A549 (cell line): ENCODE measurements around the gene TAF15. TPM values are rescaled to one million over a fixed set of nuclear protein-coding genes. Genes with fewer than 3 reads are reported as not detected.

ENCODE experiments used
- ATAC-seq, 2 experiments: fragments of 200-7000 bp in 1 of 2; fragments of >200 bp in 1 of 2; cut with Nextera tagmentation in 1 of 2; cut with Tn5 transposase in 1 of 2; 3 replicates each; pipeline versions ENCODE4 v1.8.0 to v1.9.1; 2018 to 2020; ENCODE audit warnings: mild to moderate bottlenecking in 1 of 2, moderate library complexity in 1 of 2
- CTCF ChIA-PET: fragments of 300-600 bp; sonication (Branson Sonifier 250); formaldehyde crosslinking; extraction: SDS; loops from one replicate; lab custom pipeline; 2021; ENCODE audit warnings: antibody characterized with exemption, inconsistent platforms; lab: Yijun Ruan, JAX
- POLR2A ChIA-PET: fragments of 350-600 bp; formaldehyde crosslinking; extraction: SDS; loops from one replicate; lab custom pipeline; 2021; ENCODE audit warnings: antibody characterized with exemption, inconsistent platforms; lab: Yijun Ruan, JAX
- DNase-seq, 2 experiments: peaks; one replicate each; pipeline versions ENCODE4 v3.0.0 to v3.0.0-alpha.2; 2011 to 2016; ENCODE audit warnings: low read depth in 1 of 2, low spot score in 1 of 2
- FAIRE-seq: peaks from 2 replicates; lab custom pipeline; 2011; peaks lifted over from hg19 to GRCh38; lab: Jason Lieb, UNC
- H3K27ac ChIP-seq, 2 experiments: fragments of >200 bp; sonication (Bioruptor Twin); formaldehyde crosslinking; 3 replicates each; pipeline ENCODE4 v1.5.1; 2016 to 2017
- H3K4me1 ChIP-seq: fragments of >200 bp; sonication (Bioruptor Twin); formaldehyde crosslinking; 3 replicates; pipeline ENCODE4 v1.6.1; 2016
- H3K4me2 ChIP-seq: fragments of >200 bp; sonication (Bioruptor Twin); formaldehyde crosslinking; 3 replicates; pipeline ENCODE4 v1.6.1; 2016
- H3K4me3 ChIP-seq: fragments of >200 bp; sonication (Bioruptor Twin); formaldehyde crosslinking; 3 replicates; pipeline ENCODE4 v1.5.1; 2016
- H3K9me3 ChIP-seq: fragments of >200 bp; sonication (Bioruptor Twin); formaldehyde crosslinking; 3 replicates; pipeline ENCODE4 v1.6.1; 2016
- BCL3 ChIP-seq: fragments of >200 bp; sonication (Bioruptor Twin); formaldehyde crosslinking; IDR thresholded peaks from 3 replicates; pipeline ENCODE4 v1.6.1; 2016
- BHLHE40 ChIP-seq: IDR thresholded peaks from 2 replicates; pipeline ENCODE4 v1.6.1; 2012; ENCODE audit warnings: low read depth, low read length, inconsistent platforms
- CEBPB ChIP-seq, 2 experiments: fragments of >200 bp in 1 of 2; sonication (Bioruptor Twin) in 1 of 2; formaldehyde crosslinking in 1 of 2; IDR thresholded peaks; 2 replicates each; pipeline ENCODE4 v1.6.1; 2012 to 2016
- CHD2 ChIP-seq: fragments of 150-350 bp; IDR thresholded peaks from 2 replicates; pipeline ENCODE4 v1.6.1; 2014; ENCODE audit warnings: low read length; ENCODE audit not compliant: partially characterized antibody
- CTCF ChIP-seq: fragments of >200 bp; sonication (Bioruptor Twin); formaldehyde crosslinking; IDR thresholded peaks from 3 replicates; pipeline ENCODE4 v1.5.1; 2016
- EP300 ChIP-seq, 2 experiments: fragments of >200 bp; sonication (Bioruptor Twin); formaldehyde crosslinking; IDR thresholded peaks; 2 replicates in 1 of 2; 3 replicates in 1 of 2; pipeline ENCODE4 v1.6.1; 2016 to 2017
- FOSB ChIP-seq: fragments of 250-450 bp; sonication (Bioruptor Pico); IDR thresholded peaks from 2 replicates; pipeline ENCODE4 v1.5.0; 2020; ENCODE audit warnings: mild to moderate bottlenecking, moderate library complexity
- FOSL2 ChIP-seq, 2 experiments: fragments of 450-650 bp in 1 of 2; fragments of >200 bp in 1 of 2; sonication (Bioruptor Twin) in 1 of 2; formaldehyde crosslinking; IDR thresholded peaks; 2 replicates each; pipeline versions ENCODE4 v1.5.0 to v1.6.1; 2016 to 2020; ENCODE audit warnings: mild to moderate bottlenecking in 1 of 2, moderate library complexity in 1 of 2
- GATA3 ChIP-seq: IDR thresholded peaks from 2 replicates; pipeline ENCODE4 v1.6.1; 2012; ENCODE audit warnings: borderline replicate concordance
- JUN ChIP-seq, 2 experiments: fragments of >200 bp; sonication (Bioruptor Twin); formaldehyde crosslinking; IDR thresholded peaks; 2 replicates in 1 of 2; 3 replicates in 1 of 2; pipeline ENCODE4 v1.6.1; 2016 to 2017
- KDM5A ChIP-seq: fragments of 200-600 bp; sonication (generic); IDR thresholded peaks from 2 replicates; pipeline ENCODE4 v1.6.1; 2016; ENCODE audit warnings: antibody characterized with exemption, mild to moderate bottlenecking
- MAX ChIP-seq: IDR thresholded peaks from 2 replicates; pipeline ENCODE4 v1.6.1; 2012
- MAZ ChIP-seq: fragments of 150-350 bp; IDR thresholded peaks from 2 replicates; pipeline ENCODE4 v1.6.1; 2014; ENCODE audit warnings: antibody characterized with exemption, low read depth, low read length, borderline replicate concordance
- MYC ChIP-seq: IDR thresholded peaks from 2 replicates; pipeline ENCODE4 v1.6.1; 2012; ENCODE audit warnings: mild to moderate bottlenecking, inconsistent platforms, low read length, improper control_type of control experiment, borderline replicate concordance
- PBX3 ChIP-seq: IDR thresholded peaks from 2 replicates; pipeline ENCODE4 v1.6.1; 2012
- PHF8 ChIP-seq: fragments of 200-600 bp; sonication (generic); IDR thresholded peaks from 2 replicates; pipeline ENCODE4 v1.6.1; 2016; ENCODE audit warnings: low read depth, mild to moderate bottlenecking, antibody characterized with exemption, moderate library complexity, borderline replicate concordance
- POLR2A ChIP-seq: IDR thresholded peaks from 2 replicates; pipeline ENCODE4 v1.6.1; 2012; ENCODE audit warnings: mild to moderate bottlenecking, low read length
- POLR2AphosphoS2 ChIP-seq: conservative IDR thresholded peaks from 2 replicates; pipeline ENCODE4 v1.6.1; 2012; ENCODE audit warnings: low read length, improper control_type of control experiment, inconsistent platforms
- RAD21 ChIP-seq, 2 experiments: fragments of >200 bp in 1 of 2; sonication (Bioruptor Twin) in 1 of 2; formaldehyde crosslinking in 1 of 2; IDR thresholded peaks in 1 of 2; conservative IDR thresholded peaks in 1 of 2; 2 replicates in 1 of 2; 3 replicates in 1 of 2; pipeline ENCODE4 v1.6.1; 2012 to 2018; ENCODE audit warnings: inconsistent platforms in 1 of 2
- RCOR1 ChIP-seq: fragments of 150-350 bp; IDR thresholded peaks from 2 replicates; pipeline ENCODE4 v1.6.1; 2014; ENCODE audit warnings: antibody characterized with exemption, low read length, low read depth
- REST ChIP-seq: fragments of 200-600 bp; sonication (generic); IDR thresholded peaks from 2 replicates; pipeline ENCODE4 v1.6.1; 2016; ENCODE audit warnings: antibody characterized with exemption, mild to moderate bottlenecking, moderate library complexity
- RFX5 ChIP-seq: fragments of 450-650 bp; IDR thresholded peaks from 2 replicates; pipeline ENCODE4 v1.7.1; 2014; ENCODE audit warnings: antibody characterized with exemption, mild to moderate bottlenecking, moderate library complexity
- RNF2 ChIP-seq: fragments of 200-600 bp; sonication (generic); IDR thresholded peaks from 2 replicates; pipeline ENCODE4 v1.6.1; 2016; ENCODE audit warnings: low read depth, mild to moderate bottlenecking, antibody characterized with exemption, moderate library complexity, borderline replicate concordance
- SMC3 ChIP-seq: fragments of >200 bp; sonication (Bioruptor Twin); formaldehyde crosslinking; IDR thresholded peaks from 3 replicates; pipeline ENCODE4 v1.6.1; 2018; ENCODE audit warnings: inconsistent platforms
- TFCP2L1 ChIP-seq: fragments of 250-450 bp; sonication (Bioruptor Pico); IDR thresholded peaks from 2 replicates; pipeline ENCODE4 v1.5.0; 2021; ENCODE audit warnings: mild to moderate bottlenecking
- USF2 ChIP-seq: fragments of 450-650 bp; IDR thresholded peaks from 2 replicates; pipeline ENCODE4 v1.6.1; 2014; ENCODE audit warnings: antibody characterized with exemption
- ZFP36 ChIP-seq: fragments of 450-650 bp; IDR thresholded peaks from 2 replicates; pipeline ENCODE4 v1.6.1; 2014; ENCODE audit warnings: borderline replicate concordance; ENCODE audit not compliant: partially characterized antibody
- WGBS: methylation state at CpG from one replicate; pipeline ENCODE4 v1.1.6; 2017; ENCODE audit errors: missing lambda C conversion rate; 5-methylcytosine and 5-hydroxymethylcytosine counted together
- polyA minus RNA-seq: library from RNA; depleted of rRNA, polyadenylated mRNA; stranded (reverse); fragments of >200 nt; gene quantifications from 2 replicates; pipeline ENCODE4 v1.2.3, GENCODE V29; 2011; rRNA and poly(A)+ RNA removed
- polyA plus RNA-seq, 4 experiments: library from polyadenylated mRNA; depleted of rRNA in 3 of 4; stranded (reverse); fragments of >200 nt; fragmentation: RNase III in 1 of 4; extraction: RNeasy Plus Mini Kit Qiagen cat#74134 plus additional on column Dnase treatment in 1 of 4; gene quantifications; 2 replicates in 3 of 4; 3 replicates in 1 of 4; pipeline ENCODE4 v1.2.3, GENCODE V29; 2011 to 2017

The TAF15 gene
- polyA plus RNA-seq (2011; rRNA removed) = 130 and 213 TPM in 2 replicates
- polyA plus RNA-seq (2012; cell fraction: cytosol; rRNA removed) = 141 and 153 TPM in 2 replicates
- polyA plus RNA-seq (2012; cell fraction: nucleus; rRNA removed) = 63.3 and 107 TPM in 2 replicates
- polyA plus RNA-seq (2017; fragmentation: RNase III; extraction: RNeasy Plus Mini Kit Qiagen cat#74134 plus additional on column Dnase treatment) = 543 to 568 TPM (median 544 TPM) in 3 replicates
- 100 and 113 TPM in 2 replicates for polyA minus RNA-seq

GRCh38 chr17:35808962-35809854, at the start of gene TAF15:
Gene TAF15, plus strand, starts transcription at chr17:35809484. Its CDS starts 86 bp downstream, at chr17:35809570.
- POLR2A ChIA-PET = interaction anchor here (0.5 to 3.9 kb wide), 39 partner anchors 10 to 746 kb away, joined by 3 to 156 read pairs (median 5); partner anchors contain the start of genes MMP28, MYO19, PEX12 and PIGW
- CTCF ChIA-PET = interaction anchor here (0.6 to 30.3 kb wide), 22 partner anchors 8 to 674 kb away, joined by 3 to 2039 read pairs (median 4); partner anchors contain the start of genes C17orf50, GAS2L2 and MMP28
- Histone ChIP-seq H3K4me2 (peak within 1 kb of the TSS; percentile 92), H3K4me3 (peak within 1 kb of the TSS; percentile 58), H3K9me3 (no peaks in the 10 kb centered on the region), H3K4me1 (peaks cover 34% of the 10 kb centered on the region), H3K27ac (peak within 1 kb of the TSS; percentile 86 to 97)
- peak; percentile 91 to 96 for ATAC-seq
- WGBS = under 1% methylated on average over 37 of the region's 71 CpGs
- no peak for FAIRE-seq
- TF ChIP-seq ZFP36 (no peak), CEBPB (IDR thresholded peaks at IDR 0.05) (peak in 1 of 2 experiments; percentile 13; a peak in 1 of 4 replicates), POLR2A (peak; percentile 98), BHLHE40 (peak; percentile 95), USF2 (no peak), CHD2 (no peak), FOSL2 (IDR thresholded peaks at IDR 0.05) (no peak), FOSL2 (CRISPR knock-in tag; IDR thresholded peaks at IDR 0.05) (peak; percentile 1; the same call in 1 of the 2 replicates), MYC (peak; percentile 44), JUN (IDR thresholded peaks at IDR 0.05) (peak; percentile 96 to 99), RNF2 (no peak), RFX5 (0 out of 2 replicates have a peak, but pooled peaks have one; percentile 38), PHF8 (peak; percentile 100), REST (no peak), MAX (peak; percentile 84), CTCF (peak; percentile 82), PBX3 (peak; percentile 60; the same call in 1 of the 2 replicates), KDM5A (peak; percentile 41; the same call in 1 of the 2 replicates), RAD21 (conservative IDR thresholded peaks at IDR 0.05 in 1 of 2, IDR thresholded peaks at IDR 0.05 in 1 of 2) (peak; percentile 47 to 61; a peak in 3 of 5 replicates), MAZ (peak; percentile 61; the same call in 1 of the 2 replicates), TFCP2L1 (CRISPR knock-in tag) (peak; percentile 83), FOSB (CRISPR knock-in tag) (no peak), RCOR1 (no peak), EP300 (IDR thresholded peaks at IDR 0.05) (no peak), GATA3 (peak; percentile 96), POLR2AphosphoS2 (no peak), SMC3 (peak; percentile 55), BCL3 (peak; percentile 98)
- peak; percentile 95 to 99 for DNase-seq
